Activated CD4-positive, alpha-beta T cell treated with anti-CD3 and anti-CD28 coated beads for 48 hours (primary cell): Measurements from ENCODE around the gene STON2.

Source experiments
- DNase-seq: peaks from one replicate; pipeline ENCODE4 v3.0.0-alpha.2; 2020

The STON2 gene

GRCh38 chr14:81219210-81219758, 180.8 kb downstream of the STON2 start:
- peak; percentile 86 for DNase-seq

GRCh38 chr14:81211844-81212243, 188.3 kb downstream of the STON2 start:
- peak; percentile 28 for DNase-seq
